ENCODE measurements around the gene EHMT1.

Gene EHMT1

GRCh38 chr9:137798901-137799629 is 180.3 kb downstream of the EHMT1 start:
- Histone ChIP-seq H3K4me1 (ENCODE audit: insufficient read depth, low read length, severe bottlenecking) (no peaks in the 10 kb centered on the region), H3K27ac (ENCODE audit: low read depth, low read length, poor library complexity, severe bottlenecking) (no peak overlapping the region), H3K36me3 (ENCODE audit: insufficient read depth, low read length) (peaks cover 88% of the 10 kb centered on the region), H3F3A (ENCODE audit: insufficient read depth, low read length) (no peaks in the 10 kb centered on the region), H3K4me3 (ENCODE audit: low read depth, low read length, poor library complexity, severe bottlenecking) (no peak overlapping the region), H3K9me2 (ENCODE audit: low read depth, low read length) (no peaks in the 10 kb centered on the region), H2AFZ (ENCODE audit: low read length) (no peak overlapping the region), H3K79me2 (ENCODE audit: insufficient read depth, low read length) (no peaks in the 10 kb centered on the region), H4K20me1 (ENCODE audit: insufficient read depth, low read length) (no peaks in the 10 kb centered on the region), H3K4me2 (ENCODE audit: low read length) (no peak overlapping the region), H3K9ac (ENCODE audit: low read length) (no peak overlapping the region), H3K27me3 (ENCODE audit: insufficient read depth, low read length) (no peaks in the 10 kb centered on the region), H3K9me3 (ENCODE audit: low read length) (no peaks in the 10 kb centered on the region)
- TF ChIP-seq EZH2 (IDR thresholded peaks at IDR 0.05; ENCODE audit: borderline replicate concordance, low read length) (no peak), CTCF (IDR thresholded peaks at IDR 0.05; ENCODE audit: low read length) (no peak)

GRCh38 chr9:137799630-137799983 is 180.8 kb downstream of the EHMT1 start:
- H3K9ac ChIP-seq (ENCODE audit: low read length): no peak overlapping the region
- H3K4me1 ChIP-seq (ENCODE audit: insufficient read depth, low read length, severe bottlenecking): no peaks in the 10 kb centered on the region
- no peaks in the 10 kb centered on the region for H3K27me3 ChIP-seq (ENCODE audit: insufficient read depth, low read length)
- no peaks in the 10 kb centered on the region for H4K20me1 ChIP-seq (ENCODE audit: insufficient read depth, low read length)
- no peak overlapping the region for H3K4me3 ChIP-seq (ENCODE audit: low read depth, low read length, poor library complexity, severe bottlenecking)
- H3K9me2 ChIP-seq (ENCODE audit: low read depth, low read length): no peaks in the 10 kb centered on the region
- no peak for TF ChIP-seq CTCF (IDR thresholded peaks at IDR 0.05; ENCODE audit: low read length)
- TF ChIP-seq EZH2 (IDR thresholded peaks at IDR 0.05; ENCODE audit: borderline replicate concordance, low read length): no peak
- H2AFZ ChIP-seq (ENCODE audit: low read length): no peak overlapping the region
- H3F3A ChIP-seq (ENCODE audit: insufficient read depth, low read length): no peaks in the 10 kb centered on the region
- H3K36me3 ChIP-seq (ENCODE audit: insufficient read depth, low read length): peaks cover 89% of the 10 kb centered on the region
- no peaks in the 10 kb centered on the region for H3K9me3 ChIP-seq (ENCODE audit: low read length)
- H3K79me2 ChIP-seq (ENCODE audit: insufficient read depth, low read length): no peaks in the 10 kb centered on the region
- no peak overlapping the region for H3K4me2 ChIP-seq (ENCODE audit: low read length)
- H3K27ac ChIP-seq (ENCODE audit: low read depth, low read length, poor library complexity, severe bottlenecking): no peak overlapping the region

GRCh38 chr9:137800196-137801022 is 181.6 kb downstream of the EHMT1 start:
- no peak overlapping the region for H2AFZ ChIP-seq (ENCODE audit: low read length)
- no peaks in the 10 kb centered on the region for H3K27me3 ChIP-seq (ENCODE audit: insufficient read depth, low read length)
- H4K20me1 ChIP-seq (ENCODE audit: insufficient read depth, low read length): no peaks in the 10 kb centered on the region
- H3K27ac ChIP-seq (ENCODE audit: low read depth, low read length, poor library complexity, severe bottlenecking): no peak overlapping the region
- H3K4me1 ChIP-seq (ENCODE audit: insufficient read depth, low read length, severe bottlenecking): no peaks in the 10 kb centered on the region
- H3K36me3 ChIP-seq (ENCODE audit: insufficient read depth, low read length): peaks cover 89% of the 10 kb centered on the region
- H3K4me3 ChIP-seq (ENCODE audit: low read depth, low read length, poor library complexity, severe bottlenecking): no peak overlapping the region
- no peak for TF ChIP-seq EZH2 (IDR thresholded peaks at IDR 0.05; ENCODE audit: borderline replicate concordance, low read length)
- TF ChIP-seq CTCF (IDR thresholded peaks at IDR 0.05; ENCODE audit: low read length): no peak
- H3K79me2 ChIP-seq (ENCODE audit: insufficient read depth, low read length): no peaks in the 10 kb centered on the region
- no peak overlapping the region for H3K9ac ChIP-seq (ENCODE audit: low read length)
- H3K4me2 ChIP-seq (ENCODE audit: low read length): no peak overlapping the region
- H3K9me2 ChIP-seq (ENCODE audit: low read depth, low read length): no peaks in the 10 kb centered on the region
- no peaks in the 10 kb centered on the region for H3F3A ChIP-seq (ENCODE audit: insufficient read depth, low read length)
- no peaks in the 10 kb centered on the region for H3K9me3 ChIP-seq (ENCODE audit: low read length)

Data from OCI-LY1 (cell line).